A673 (cell line): ENCODE measurements around the gene RBFOX1. TPM values are rescaled to one million over a fixed set of nuclear protein-coding genes. Genes with fewer than 3 reads are reported as not detected.

Experiments used
- BruUV-seq: library from RNA; stranded (reverse); fragments of 400-500 nt; replicated peaks from 2 replicates; lab custom pipeline; 2021; lab: Mats Ljungman, UMichigan
- CTCF ChIA-PET: fragments of 300-600 bp; sonication (Branson Sonifier 250); formaldehyde crosslinking; loops from one replicate; lab custom pipeline; 2022; ENCODE audit warnings: antibody characterized with exemption; lab: Charles Lee
- POLR2A ChIA-PET: fragments of 300-600 bp; sonication (Branson Sonifier 250); formaldehyde crosslinking; loops from one replicate; lab custom pipeline; 2022; ENCODE audit warnings: antibody characterized with exemption; ENCODE audit not compliant: low non-redundant PET; lab: Charles Lee
- DNase-seq: peaks from one replicate; pipeline ENCODE4 v3.0.0-alpha.2; 2015; ENCODE audit warnings: low spot score
- H3K27ac ChIP-seq: fragments of 200-600 bp; sonication (generic); 2 replicates; pipeline ENCODE4 v1.5.1; 2016; ENCODE audit warnings: mixed run types, low read depth, mild to moderate bottlenecking, mixed read lengths, antibody characterized with exemption, low read length; ENCODE audit not compliant: poor library complexity, severe bottlenecking
- H3K27me3 ChIP-seq: fragments of 200-600 bp; sonication (generic); replicated peaks from 2 replicates; pipeline ENCODE4 v1.6.1; 2017; ENCODE audit warnings: mixed run types, low read depth, mild to moderate bottlenecking, mixed read lengths, antibody characterized with exemption, low read length; ENCODE audit not compliant: insufficient read depth, poor library complexity
- H3K36me3 ChIP-seq: fragments of 200-600 bp; sonication (generic); 2 replicates; pipeline ENCODE4 v1.6.1; 2016; ENCODE audit warnings: mixed run types, mild to moderate bottlenecking, mixed read lengths, antibody characterized with exemption, low read length; ENCODE audit not compliant: insufficient read depth, poor library complexity, severe bottlenecking
- H3K4me1 ChIP-seq: fragments of 200-600 bp; sonication (generic); 2 replicates; pipeline ENCODE4 v1.6.1; 2017; ENCODE audit warnings: mixed run types, mild to moderate bottlenecking, mixed read lengths, antibody characterized with exemption, low read length; ENCODE audit not compliant: insufficient read depth, poor library complexity, severe bottlenecking
- H3K4me3 ChIP-seq: fragments of 200-600 bp; sonication (generic); 2 replicates; pipeline ENCODE4 v1.5.1; 2016; ENCODE audit warnings: low read depth, mixed run types, mild to moderate bottlenecking, mixed read lengths, low read length; ENCODE audit not compliant: poor library complexity, severe bottlenecking
- H3K9me3 ChIP-seq: fragments of 200-600 bp; sonication (generic); 2 replicates; pipeline ENCODE4 v1.6.1; 2016; ENCODE audit warnings: mixed run types, low read depth, mild to moderate bottlenecking, mixed read lengths, antibody characterized with exemption, low read length; ENCODE audit not compliant: poor library complexity, severe bottlenecking
- EZH2 ChIP-seq: fragments of 200-600 bp; sonication (generic); IDR thresholded peaks from 2 replicates; pipeline ENCODE4 v1.6.1; 2017; ENCODE audit warnings: borderline replicate concordance, low read depth, mild to moderate bottlenecking, mixed read lengths, antibody characterized with exemption, low read length; ENCODE audit not compliant: poor library complexity, severe bottlenecking
- intact Hi-C: fragments of 100-400 bp; cut with micrococcal nuclease; formaldehyde crosslinking; loops from one replicate; pipeline ENCODE4 v1.10.0; 2022; ENCODE audit not compliant: unreplicated experiment
- total RNA-seq: library from RNA; stranded (reverse); gene quantifications from 2 replicates; pipeline ENCODE4 v1.2.3, GENCODE V29; 2021
- TF ChIP-seq, protein P1 (sequence below): fragments of 300-800, 200-600 bp; sonication (generic); conservative IDR thresholded peaks from 2 replicates; pipeline ENCODE4 v1.5.1; 2017; ENCODE audit warnings: low read depth, mild to moderate bottlenecking, antibody characterized with exemption, low read length, moderate library complexity, mixed read lengths

Gene RBFOX1
- total RNA-seq, 1 experiment from 2014 or later = 1.8 TPM

DNA sequence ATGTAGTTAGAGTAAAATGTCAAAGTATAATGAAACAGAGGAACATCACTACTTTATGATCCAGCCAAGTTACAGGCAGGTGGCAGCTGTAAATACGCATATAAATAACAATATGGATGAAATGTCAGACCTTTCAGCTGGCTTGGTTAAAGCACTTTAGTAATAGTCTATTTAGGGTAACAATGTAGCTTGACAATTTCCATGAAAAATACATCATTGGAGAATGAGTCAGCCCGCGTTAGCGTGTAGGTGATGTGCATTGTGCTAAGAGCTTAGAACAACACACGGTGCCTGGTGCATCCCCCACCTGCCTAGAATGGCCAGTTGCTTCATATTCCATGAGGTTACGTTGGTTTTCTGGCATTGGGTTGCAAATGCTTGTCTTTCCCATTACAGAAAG, 119.4 kb downstream of the RBFOX1 start:
- BruUV-seq = no TSS peak
- H3K4me3 ChIP-seq = no peak overlapping the region
- no peak for TF ChIP-seq EZH2
- TF ChIP-seq, protein P1, sequence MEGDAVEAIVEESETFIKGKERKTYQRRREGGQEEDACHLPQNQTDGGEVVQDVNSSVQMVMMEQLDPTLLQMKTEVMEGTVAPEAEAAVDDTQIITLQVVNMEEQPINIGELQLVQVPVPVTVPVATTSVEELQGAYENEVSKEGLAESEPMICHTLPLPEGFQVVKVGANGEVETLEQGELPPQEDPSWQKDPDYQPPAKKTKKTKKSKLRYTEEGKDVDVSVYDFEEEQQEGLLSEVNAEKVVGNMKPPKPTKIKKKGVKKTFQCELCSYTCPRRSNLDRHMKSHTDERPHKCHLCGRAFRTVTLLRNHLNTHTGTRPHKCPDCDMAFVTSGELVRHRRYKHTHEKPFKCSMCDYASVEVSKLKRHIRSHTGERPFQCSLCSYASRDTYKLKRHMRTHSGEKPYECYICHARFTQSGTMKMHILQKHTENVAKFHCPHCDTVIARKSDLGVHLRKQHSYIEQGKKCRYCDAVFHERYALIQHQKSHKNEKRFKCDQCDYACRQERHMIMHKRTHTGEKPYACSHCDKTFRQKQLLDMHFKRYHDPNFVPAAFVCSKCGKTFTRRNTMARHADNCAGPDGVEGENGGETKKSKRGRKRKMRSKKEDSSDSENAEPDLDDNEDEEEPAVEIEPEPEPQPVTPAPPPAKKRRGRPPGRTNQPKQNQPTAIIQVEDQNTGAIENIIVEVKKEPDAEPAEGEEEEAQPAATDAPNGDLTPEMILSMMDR = no peak
- CTCF ChIA-PET = no interaction called here
- no peak for DNase-seq
- H3K27me3 ChIP-seq = no peaks in the 10 kb centered on the region
- POLR2A ChIA-PET = no interaction called here
- no peak overlapping the region for H3K27ac ChIP-seq
- intact Hi-C loops = no loop called here
- no peaks in the 10 kb centered on the region for H3K4me1 ChIP-seq
- no peaks in the 10 kb centered on the region for H3K36me3 ChIP-seq
- H3K9me3 ChIP-seq = peaks cover 4% of the 10 kb centered on the region

DNA sequence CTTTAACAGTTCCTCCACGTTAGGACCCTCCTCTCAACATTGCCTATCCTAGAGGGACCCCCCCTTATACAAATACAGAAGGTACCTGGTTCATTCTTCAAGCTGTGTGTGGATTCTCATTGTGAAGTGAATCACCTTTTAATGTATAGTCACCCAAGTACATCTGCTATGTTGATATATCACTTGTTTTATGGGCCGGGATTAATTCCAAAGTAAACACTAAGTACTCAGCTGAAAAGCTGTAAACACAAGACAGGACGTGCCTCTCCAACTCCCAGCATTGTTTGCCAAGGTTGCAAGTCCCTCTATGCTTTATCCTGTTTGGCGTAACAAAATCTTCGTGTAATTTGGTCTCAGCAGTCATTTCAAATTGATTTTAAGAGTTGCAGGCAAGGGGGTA, 123.6 kb downstream of the RBFOX1 start:
- ChIA-PET CTCF (no interaction called here), POLR2A (no interaction called here)
- no TSS peak for BruUV-seq
- Histone ChIP-seq H3K4me1 (no peaks in the 10 kb centered on the region), H3K4me3 (no peak overlapping the region), H3K9me3 (peaks cover 4% of the 10 kb centered on the region), H3K27ac (no peak overlapping the region), H3K36me3 (no peaks in the 10 kb centered on the region), H3K27me3 (no peaks in the 10 kb centered on the region)
- intact Hi-C loops = no loop called here
- TF ChIP-seq, protein P1 = no peak
- TF ChIP-seq EZH2 = no peak
- no peak for DNase-seq

DNA sequence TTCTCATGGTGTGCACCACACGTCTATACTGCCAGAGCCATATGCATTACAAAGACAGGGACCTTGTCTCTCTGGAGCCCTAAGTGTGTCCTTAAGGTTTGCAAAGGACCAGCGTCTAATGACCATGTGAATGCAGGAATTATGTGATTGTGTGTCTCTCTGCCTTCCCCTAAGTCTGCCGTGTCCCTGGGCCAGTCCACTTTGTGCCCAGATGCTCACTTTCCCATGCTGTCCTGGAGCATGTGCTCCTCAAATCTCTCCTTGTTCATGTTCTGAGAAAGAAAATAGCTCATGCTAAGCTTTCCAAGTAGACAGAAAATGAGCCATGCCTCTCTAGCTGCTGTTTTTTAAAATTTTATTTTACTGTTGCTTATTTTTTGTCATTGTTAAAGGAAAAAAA, 125.5 kb downstream of the RBFOX1 start:
- intact Hi-C loops = no loop called here
- ChIA-PET CTCF (no interaction called here), POLR2A (no interaction called here)
- Histone ChIP-seq H3K4me1 (no peaks in the 10 kb centered on the region), H3K27ac (no peak overlapping the region), H3K9me3 (peaks cover 4% of the 10 kb centered on the region), H3K36me3 (no peaks in the 10 kb centered on the region), H3K27me3 (no peaks in the 10 kb centered on the region), H3K4me3 (no peak overlapping the region)
- no peak for DNase-seq
- BruUV-seq = no TSS peak
- TF ChIP-seq EZH2 = no peak
- TF ChIP-seq, protein P1 = no peak
